Trophoblast cell (in vitro differentiated cells and primary cell): ENCODE measurements around the gene CTNNA3.

Experiments used
- DNase-seq, 2 donors: peaks; one replicate each; pipeline ENCODE4 v3.0.0-alpha.2; 2016
- H2AFZ ChIP-seq: 2 replicates; pipeline ENCODE4 v1.6.1; 2013; ENCODE audit warnings: low read length, moderate library complexity, mild to moderate bottlenecking; ENCODE audit not compliant: insufficient read depth, poor library complexity
- H2AK5ac ChIP-seq: 2 replicates; pipeline ENCODE4 v1.6.1; 2013; ENCODE audit warnings: mild to moderate bottlenecking, low read length
- H2BK120ac ChIP-seq: 2 replicates; pipeline ENCODE4 v1.6.1; 2013; ENCODE audit warnings: low read length, mild to moderate bottlenecking, moderate library complexity; ENCODE audit not compliant: insufficient read depth, poor library complexity
- H2BK12ac ChIP-seq: 2 replicates; pipeline ENCODE4 v1.6.1; 2013; ENCODE audit warnings: mild to moderate bottlenecking, low read length, moderate library complexity
- H2BK5ac ChIP-seq: 2 replicates; pipeline ENCODE4 v1.6.1; 2013; ENCODE audit warnings: low read length, low read depth, moderate library complexity, mild to moderate bottlenecking; ENCODE audit not compliant: poor library complexity
- H3K14ac ChIP-seq: 2 replicates; pipeline ENCODE4 v1.6.1; 2013; ENCODE audit warnings: mild to moderate bottlenecking, low read length
- H3K18ac ChIP-seq: 2 replicates; pipeline ENCODE4 v1.6.1; 2013; ENCODE audit warnings: mild to moderate bottlenecking, low read length
- H3K23ac ChIP-seq: 2 replicates; pipeline ENCODE4 v1.6.1; 2013; ENCODE audit warnings: low read length
- H3K27ac ChIP-seq: 2 replicates; pipeline ENCODE4 v1.5.1; 2013; ENCODE audit warnings: low read depth, mild to moderate bottlenecking, inconsistent platforms, low read length, moderate library complexity
- H3K27me3 ChIP-seq: 2 replicates; pipeline ENCODE4 v1.6.1; 2013; ENCODE audit warnings: inconsistent platforms, mild to moderate bottlenecking, low read length, moderate library complexity; ENCODE audit not compliant: insufficient read depth
- H3K36me3 ChIP-seq, 2 experiments: 1 replicate in 1 of 2; 2 replicates in 1 of 2; pipeline ENCODE4 v1.6.1; 2013; ENCODE audit warnings: low read length in 2 of 2, mild to moderate bottlenecking in 2 of 2, moderate library complexity in 1 of 2; ENCODE audit not compliant: insufficient read depth in 2 of 2, control insufficient read depth in 1 of 2
- H3K4ac ChIP-seq: 2 replicates; pipeline ENCODE4 v1.6.1; 2013; ENCODE audit warnings: low read depth, mild to moderate bottlenecking, low read length, moderate library complexity
- H3K4me1 ChIP-seq, 2 experiments: 1 replicate in 1 of 2; 2 replicates in 1 of 2; pipeline ENCODE4 v1.6.1; 2013; ENCODE audit warnings: low read length in 2 of 2, mild to moderate bottlenecking in 2 of 2, moderate library complexity in 1 of 2; ENCODE audit not compliant: insufficient read depth in 2 of 2, control insufficient read depth in 1 of 2
- H3K4me2 ChIP-seq: 2 replicates; pipeline ENCODE4 v1.6.1; 2013; ENCODE audit warnings: inconsistent platforms, mild to moderate bottlenecking, low read length, moderate library complexity
- H3K4me3 ChIP-seq: 2 replicates; pipeline ENCODE4 v1.5.1; 2013; ENCODE audit warnings: mild to moderate bottlenecking, low read depth, low read length, inconsistent platforms
- H3K79me1 ChIP-seq: one replicate; pipeline ENCODE4 v1.6.1; 2013; ENCODE audit warnings: low read length
- H3K79me2 ChIP-seq: 2 replicates; pipeline ENCODE4 v1.6.1; 2013; ENCODE audit warnings: low read length, mild to moderate bottlenecking; ENCODE audit not compliant: control insufficient read depth, insufficient read depth, poor library complexity
- H3K9ac ChIP-seq: 2 replicates; pipeline ENCODE4 v1.6.1; 2013; ENCODE audit warnings: mild to moderate bottlenecking, low read length
- H3K9me3 ChIP-seq: 2 replicates; pipeline ENCODE4 v1.6.1; 2013; ENCODE audit warnings: low read depth, mild to moderate bottlenecking, control low read depth, inconsistent platforms, low read length; ENCODE audit not compliant: insufficient read depth
- H4K12ac ChIP-seq: 2 replicates; pipeline ENCODE4 v1.6.1; 2013; ENCODE audit warnings: low read depth, mild to moderate bottlenecking, low read length, moderate library complexity
- H4K8ac ChIP-seq: 2 replicates; pipeline ENCODE4 v1.6.1; 2013; ENCODE audit warnings: low read depth, mild to moderate bottlenecking, low read length, moderate library complexity
- H4K91ac ChIP-seq: one replicate; pipeline ENCODE4 v1.6.1; 2013; ENCODE audit warnings: low read depth, mild to moderate bottlenecking, low read length, moderate library complexity
- WGBS: extraction: QIAGEN DNeasy Blood & Tissue Kit; methylation state at CpG from one replicate; pipeline ENCODE4 v1.1.7; 2013; ENCODE audit warnings: missing lambda C conversion rate; ENCODE audit not compliant: insufficient read length, insufficient coverage; ENCODE audit errors: extremely low coverage; 5-methylcytosine and 5-hydroxymethylcytosine counted together

The CTNNA3 gene

DNA sequence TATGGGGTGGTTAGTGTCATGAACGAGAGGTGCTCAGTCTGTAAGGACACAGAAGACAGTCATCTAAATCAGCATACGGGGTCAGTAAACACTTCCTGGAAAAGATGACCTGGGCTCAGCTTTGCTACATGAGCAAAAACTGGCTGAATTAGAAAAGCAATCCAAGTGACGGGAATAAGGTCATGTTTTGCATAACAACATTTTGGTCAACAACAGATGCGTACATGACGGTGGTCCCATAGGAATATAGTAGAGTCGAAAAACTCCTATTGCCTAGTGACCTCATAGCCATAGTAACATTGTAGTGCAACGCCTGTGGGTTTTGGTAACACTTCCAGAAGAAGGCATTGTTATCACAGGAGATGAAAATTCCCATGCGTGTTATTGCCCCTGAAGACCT, 92.9 kb downstream of the CTNNA3 start:
- no CpG with 5 or more reads among the region's 8 CpGs for WGBS
- Histone ChIP-seq H3K79me2 (no peaks in the 10 kb centered on the region), H3K9me3 (peaks cover 2% of the 10 kb centered on the region), H4K91ac (no peak overlapping the region), H4K12ac (no peak overlapping the region), H3K9ac (no peak overlapping the region), H3K4me3 (no peak overlapping the region), H2BK120ac (no peak overlapping the region), H3K27ac (no peak overlapping the region), H2BK12ac (no peak overlapping the region), H2AK5ac (no peak overlapping the region), H3K14ac (no peak overlapping the region), H2AFZ (no peak overlapping the region), H4K8ac (no peak overlapping the region), H3K23ac (no peak overlapping the region), H3K4me1 (peaks cover 0 to 4% of the 10 kb centered on the region in 2 experiments), H3K4me2 (no peak overlapping the region), H3K79me1 (no peaks in the 10 kb centered on the region), H3K36me3 (peaks cover 0 to 2% of the 10 kb centered on the region in 2 experiments), H3K27me3 (no peaks in the 10 kb centered on the region), H3K4ac (no peak overlapping the region), H2BK5ac (no peak overlapping the region), H3K18ac (no peak overlapping the region)
- no peak for DNase-seq

GRCh38 chr10:67602268-67602950, 93.6 kb downstream of the CTNNA3 start:
- H2AK5ac ChIP-seq: no peak overlapping the region
- WGBS: no CpG with 5 or more reads among the region's 4 CpGs
- no peak overlapping the region for H3K18ac ChIP-seq
- H3K79me2 ChIP-seq: no peaks in the 10 kb centered on the region
- no peak overlapping the region for H4K91ac ChIP-seq
- peaks cover 0 to 6% of the 10 kb centered on the region in 2 experiments for H3K4me1 ChIP-seq
- no peak overlapping the region for H3K14ac ChIP-seq
- H2AFZ ChIP-seq: no peak overlapping the region
- peaks cover 2% of the 10 kb centered on the region for H3K9me3 ChIP-seq
- H3K79me1 ChIP-seq: no peaks in the 10 kb centered on the region
- H3K27me3 ChIP-seq: no peaks in the 10 kb centered on the region
- no peak overlapping the region for H3K4me2 ChIP-seq
- H3K4ac ChIP-seq: no peak overlapping the region
- no peak for DNase-seq
- H2BK5ac ChIP-seq: no peak overlapping the region
- no peak overlapping the region for H3K27ac ChIP-seq
- no peak overlapping the region for H2BK12ac ChIP-seq
- H3K4me3 ChIP-seq: no peak overlapping the region
- H2BK120ac ChIP-seq: no peak overlapping the region
- no peak overlapping the region for H4K12ac ChIP-seq
- H4K8ac ChIP-seq: no peak overlapping the region
- H3K23ac ChIP-seq: no peak overlapping the region
- H3K9ac ChIP-seq: no peak overlapping the region
- H3K36me3 ChIP-seq: peaks cover 0 to 8% of the 10 kb centered on the region in 2 experiments

DNA sequence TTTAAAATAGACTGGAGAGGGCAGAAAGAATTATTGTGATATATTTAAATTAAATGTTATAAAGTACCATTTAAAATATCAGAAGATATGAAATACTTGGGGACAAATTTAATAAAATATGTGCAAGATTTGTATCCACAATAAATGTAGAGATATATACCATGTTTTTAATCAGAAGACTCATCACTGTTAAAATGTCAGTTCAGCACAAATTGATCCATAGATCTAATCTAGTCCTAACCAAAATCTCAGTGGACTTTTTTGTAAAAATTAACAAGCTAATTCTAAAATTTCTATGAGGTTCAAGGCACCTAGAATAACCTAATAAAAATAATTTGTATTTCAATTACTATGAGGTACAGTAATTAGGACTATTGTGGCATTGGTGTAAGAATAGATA, 96.4 kb downstream of the CTNNA3 start:
- Histone ChIP-seq H3K27me3 (no peaks in the 10 kb centered on the region), H2AK5ac (no peak overlapping the region), H3K9ac (no peak overlapping the region), H4K91ac (no peak overlapping the region), H4K12ac (no peak overlapping the region), H3K79me1 (no peaks in the 10 kb centered on the region), H3K4me2 (no peak overlapping the region), H3K79me2 (no peaks in the 10 kb centered on the region), H3K23ac (no peak overlapping the region), H3K14ac (no peak overlapping the region), H2BK5ac (no peak overlapping the region), H2AFZ (no peak overlapping the region), H3K18ac (no peak overlapping the region), H2BK12ac (no peak overlapping the region), H3K27ac (no peak overlapping the region), H3K36me3 (peaks cover 0 to 8% of the 10 kb centered on the region in 2 experiments), H2BK120ac (no peak overlapping the region), H3K4me1 (peaks cover 0 to 3% of the 10 kb centered on the region in 2 experiments), H4K8ac (no peak overlapping the region), H3K9me3 (peaks cover 2% of the 10 kb centered on the region), H3K4ac (no peak overlapping the region), H3K4me3 (no peak overlapping the region)
- DNase-seq: no peak

DNA sequence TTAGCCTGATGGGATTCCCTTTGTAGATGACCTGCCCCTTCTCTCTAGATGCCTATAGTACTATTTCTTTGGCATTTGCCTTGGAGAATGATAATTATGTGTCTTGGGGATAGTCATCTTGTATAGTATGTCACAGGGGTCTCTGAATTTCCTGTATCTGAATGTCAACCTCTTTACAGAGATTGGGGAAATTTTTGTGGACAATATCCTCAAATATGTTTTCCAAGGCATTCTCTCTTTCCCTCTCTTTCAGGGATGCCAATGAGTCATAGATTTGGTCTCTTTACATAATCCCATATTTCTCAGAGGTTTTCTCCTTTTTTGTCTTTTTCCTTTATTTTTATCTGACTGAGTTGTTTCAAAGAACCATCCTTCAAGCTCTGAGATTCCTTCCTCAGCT, 99.4 kb downstream of the CTNNA3 start:
- DNase-seq: no peak
- Histone ChIP-seq H4K12ac (no peak overlapping the region), H4K91ac (no peak overlapping the region), H3K23ac (no peak overlapping the region), H2BK5ac (no peak overlapping the region), H3K14ac (no peak overlapping the region), H3K9ac (no peak overlapping the region), H3K4me2 (no peak overlapping the region), H3K27me3 (no peaks in the 10 kb centered on the region), H3K4me1 (peaks cover 0 to 3% of the 10 kb centered on the region in 2 experiments), H3K36me3 (peaks cover 0 to 8% of the 10 kb centered on the region in 2 experiments), H2BK12ac (no peak overlapping the region), H3K18ac (no peak overlapping the region), H2AFZ (no peak overlapping the region), H2BK120ac (no peak overlapping the region), H4K8ac (no peak overlapping the region), H3K4me3 (no peak overlapping the region), H3K4ac (no peak overlapping the region), H2AK5ac (no peak overlapping the region), H3K79me1 (no peaks in the 10 kb centered on the region), H3K79me2 (no peaks in the 10 kb centered on the region), H3K27ac (no peak overlapping the region), H3K9me3 (peaks cover 2% of the 10 kb centered on the region)
